A673 (cell line): ENCODE measurements around the gene THBD. TPM values are rescaled to one million over a fixed set of nuclear protein-coding genes. Genes with fewer than 3 reads are reported as not detected.

Experiments
- BruUV-seq: library from RNA; stranded (reverse); fragments of 400-500 nt; replicated peaks from 2 replicates; lab custom pipeline; 2021; lab: Mats Ljungman, UMichigan
- CTCF ChIA-PET: fragments of 300-600 bp; sonication (Branson Sonifier 250); formaldehyde crosslinking; loops from one replicate; lab custom pipeline; 2022; ENCODE audit warnings: antibody characterized with exemption; lab: Charles Lee
- POLR2A ChIA-PET: fragments of 300-600 bp; sonication (Branson Sonifier 250); formaldehyde crosslinking; loops from one replicate; lab custom pipeline; 2022; ENCODE audit warnings: antibody characterized with exemption; ENCODE audit not compliant: low non-redundant PET; lab: Charles Lee
- DNase-seq: peaks from one replicate; pipeline ENCODE4 v3.0.0-alpha.2; 2015; ENCODE audit warnings: low spot score
- H3K27ac ChIP-seq: fragments of 200-600 bp; sonication (generic); 2 replicates; pipeline ENCODE4 v1.5.1; 2016; ENCODE audit warnings: mixed run types, low read depth, mild to moderate bottlenecking, mixed read lengths, antibody characterized with exemption, low read length; ENCODE audit not compliant: poor library complexity, severe bottlenecking
- H3K27me3 ChIP-seq: fragments of 200-600 bp; sonication (generic); replicated peaks from 2 replicates; pipeline ENCODE4 v1.6.1; 2017; ENCODE audit warnings: mixed run types, low read depth, mild to moderate bottlenecking, mixed read lengths, antibody characterized with exemption, low read length; ENCODE audit not compliant: insufficient read depth, poor library complexity
- H3K36me3 ChIP-seq: fragments of 200-600 bp; sonication (generic); 2 replicates; pipeline ENCODE4 v1.6.1; 2016; ENCODE audit warnings: mixed run types, mild to moderate bottlenecking, mixed read lengths, antibody characterized with exemption, low read length; ENCODE audit not compliant: insufficient read depth, poor library complexity, severe bottlenecking
- H3K4me1 ChIP-seq: fragments of 200-600 bp; sonication (generic); 2 replicates; pipeline ENCODE4 v1.6.1; 2017; ENCODE audit warnings: mixed run types, mild to moderate bottlenecking, mixed read lengths, antibody characterized with exemption, low read length; ENCODE audit not compliant: insufficient read depth, poor library complexity, severe bottlenecking
- H3K4me3 ChIP-seq: fragments of 200-600 bp; sonication (generic); 2 replicates; pipeline ENCODE4 v1.5.1; 2016; ENCODE audit warnings: low read depth, mixed run types, mild to moderate bottlenecking, mixed read lengths, low read length; ENCODE audit not compliant: poor library complexity, severe bottlenecking
- H3K9me3 ChIP-seq: fragments of 200-600 bp; sonication (generic); 2 replicates; pipeline ENCODE4 v1.6.1; 2016; ENCODE audit warnings: mixed run types, low read depth, mild to moderate bottlenecking, mixed read lengths, antibody characterized with exemption, low read length; ENCODE audit not compliant: poor library complexity, severe bottlenecking
- EZH2 ChIP-seq: fragments of 200-600 bp; sonication (generic); IDR thresholded peaks from 2 replicates; pipeline ENCODE4 v1.6.1; 2017; ENCODE audit warnings: borderline replicate concordance, low read depth, mild to moderate bottlenecking, mixed read lengths, antibody characterized with exemption, low read length; ENCODE audit not compliant: poor library complexity, severe bottlenecking
- intact Hi-C: fragments of 100-400 bp; cut with micrococcal nuclease; formaldehyde crosslinking; loops from one replicate; pipeline ENCODE4 v1.10.0; 2022; ENCODE audit not compliant: unreplicated experiment
- total RNA-seq: library from RNA; stranded (reverse); gene quantifications from 2 replicates; pipeline ENCODE4 v1.2.3, GENCODE V29; 2021
- TF ChIP-seq, protein P1 (sequence below): fragments of 300-800, 200-600 bp; sonication (generic); conservative IDR thresholded peaks from 2 replicates; pipeline ENCODE4 v1.5.1; 2017; ENCODE audit warnings: low read depth, mild to moderate bottlenecking, antibody characterized with exemption, low read length, moderate library complexity, mixed read lengths

The THBD gene
- total RNA-seq, 1 experiment from 2014 or later = not detected

DNA sequence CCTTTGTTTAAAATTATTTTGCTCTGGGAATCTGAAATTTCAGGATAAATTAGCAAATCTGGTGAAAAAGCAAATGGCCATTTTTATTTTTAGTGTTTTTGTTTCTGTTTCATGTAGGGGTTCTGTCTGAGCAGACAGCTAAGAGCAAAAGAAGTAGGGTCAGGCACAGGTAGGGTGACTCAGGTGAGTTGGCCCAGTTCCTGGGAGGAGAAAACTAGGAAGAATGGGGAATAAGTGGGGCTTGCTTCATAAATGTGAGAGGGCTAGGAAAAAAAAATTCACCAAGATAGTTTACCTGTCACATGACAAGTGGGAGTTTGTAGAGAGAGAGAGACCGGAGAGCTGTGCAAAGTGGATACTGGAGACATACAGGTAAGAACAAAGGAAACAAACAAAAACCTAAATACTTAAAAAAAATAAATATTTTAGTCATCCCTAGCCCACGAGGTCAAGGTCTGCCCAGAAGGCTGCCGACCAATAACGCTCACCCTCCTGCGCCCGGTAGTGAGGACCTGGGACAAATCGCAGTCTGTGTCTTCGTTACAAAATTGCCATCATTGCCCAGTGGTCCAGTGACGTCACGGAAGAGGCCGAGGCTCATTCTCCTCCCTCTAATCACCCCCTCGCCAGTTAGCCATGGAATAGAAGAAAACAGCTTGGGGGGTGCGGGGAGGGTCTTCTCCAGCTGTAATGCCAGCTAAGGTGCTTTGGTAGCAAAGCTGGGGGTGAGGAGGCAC lies 2.3 kb downstream of the THBD start:
- no TSS peak for BruUV-seq
- H3K4me3 ChIP-seq = no peak overlapping the region
- no peaks in the 10 kb centered on the region for H3K4me1 ChIP-seq
- peaks cover 94% of the 10 kb centered on the region for H3K27me3 ChIP-seq
- ChIA-PET CTCF (no interaction called here), POLR2A (no interaction called here)
- no peak overlapping the region for H3K27ac ChIP-seq
- intact Hi-C loops = no loop called here
- no peaks in the 10 kb centered on the region for H3K36me3 ChIP-seq
- TF ChIP-seq EZH2 = no peak
- TF ChIP-seq, protein P1, sequence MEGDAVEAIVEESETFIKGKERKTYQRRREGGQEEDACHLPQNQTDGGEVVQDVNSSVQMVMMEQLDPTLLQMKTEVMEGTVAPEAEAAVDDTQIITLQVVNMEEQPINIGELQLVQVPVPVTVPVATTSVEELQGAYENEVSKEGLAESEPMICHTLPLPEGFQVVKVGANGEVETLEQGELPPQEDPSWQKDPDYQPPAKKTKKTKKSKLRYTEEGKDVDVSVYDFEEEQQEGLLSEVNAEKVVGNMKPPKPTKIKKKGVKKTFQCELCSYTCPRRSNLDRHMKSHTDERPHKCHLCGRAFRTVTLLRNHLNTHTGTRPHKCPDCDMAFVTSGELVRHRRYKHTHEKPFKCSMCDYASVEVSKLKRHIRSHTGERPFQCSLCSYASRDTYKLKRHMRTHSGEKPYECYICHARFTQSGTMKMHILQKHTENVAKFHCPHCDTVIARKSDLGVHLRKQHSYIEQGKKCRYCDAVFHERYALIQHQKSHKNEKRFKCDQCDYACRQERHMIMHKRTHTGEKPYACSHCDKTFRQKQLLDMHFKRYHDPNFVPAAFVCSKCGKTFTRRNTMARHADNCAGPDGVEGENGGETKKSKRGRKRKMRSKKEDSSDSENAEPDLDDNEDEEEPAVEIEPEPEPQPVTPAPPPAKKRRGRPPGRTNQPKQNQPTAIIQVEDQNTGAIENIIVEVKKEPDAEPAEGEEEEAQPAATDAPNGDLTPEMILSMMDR = no peak
- no peak for DNase-seq
- no peaks in the 10 kb centered on the region for H3K9me3 ChIP-seq

DNA sequence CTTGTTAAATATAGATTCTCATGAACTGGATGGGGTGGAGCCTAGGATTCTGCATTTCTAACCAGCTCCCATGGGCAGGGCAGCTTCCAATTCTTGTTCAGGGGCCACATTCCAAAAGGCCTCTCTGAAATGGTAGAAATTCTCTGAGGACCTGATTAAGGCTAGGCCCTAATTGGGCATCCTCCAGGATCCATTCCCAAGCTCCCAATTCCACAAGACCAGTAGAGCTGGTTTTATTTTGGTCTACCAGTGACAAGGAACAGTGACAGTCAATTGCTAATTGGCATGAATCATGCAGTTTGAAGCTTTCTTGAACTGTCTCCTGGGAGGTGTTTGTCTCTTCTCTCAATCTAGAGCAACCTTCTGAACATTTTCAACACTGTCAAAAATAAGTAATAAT lies 3.0 kb downstream of the THBD start:
- DNase-seq = no peak
- intact Hi-C loops = no loop called here
- H3K9me3 ChIP-seq = no peaks in the 10 kb centered on the region
- no TSS peak for BruUV-seq
- H3K4me3 ChIP-seq = no peak overlapping the region
- H3K27me3 ChIP-seq = peaks cover 95% of the 10 kb centered on the region
- no peak overlapping the region for H3K27ac ChIP-seq
- H3K4me1 ChIP-seq = no peaks in the 10 kb centered on the region
- ChIA-PET POLR2A (no interaction called here), CTCF (no interaction called here)
- TF ChIP-seq EZH2 = no peak
- TF ChIP-seq, protein P1 = no peak
- no peaks in the 10 kb centered on the region for H3K36me3 ChIP-seq

DNA sequence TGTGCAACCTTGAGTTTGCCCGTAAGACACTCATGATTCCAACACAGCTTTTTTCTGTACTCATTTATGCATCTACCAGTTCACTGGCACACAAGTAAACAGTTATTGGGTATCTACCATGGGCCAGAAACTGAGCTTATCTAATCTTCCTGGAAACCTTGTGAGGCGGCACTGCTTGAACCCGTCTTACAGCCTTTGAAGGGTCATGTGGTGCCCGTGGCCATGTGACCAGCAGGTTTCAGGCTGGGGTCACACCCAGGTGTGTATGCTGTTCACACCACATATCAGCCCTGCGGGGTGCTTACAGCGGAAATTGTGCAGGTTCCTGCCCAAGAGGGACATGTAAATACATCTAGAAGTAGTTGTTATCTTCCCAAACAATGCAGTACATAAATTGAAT lies 6.1 kb downstream of the THBD start:
- POLR2A ChIA-PET = no interaction called here
- Histone ChIP-seq H3K4me3 (no peak overlapping the region), H3K4me1 (no peaks in the 10 kb centered on the region), H3K9me3 (no peaks in the 10 kb centered on the region), H3K36me3 (no peaks in the 10 kb centered on the region), H3K27me3 (peaks cover 88% of the 10 kb centered on the region), H3K27ac (no peak overlapping the region)
- BruUV-seq = no TSS peak
- intact Hi-C loops = no loop called here
- CTCF ChIA-PET = no interaction called here
- DNase-seq = no peak
- TF ChIP-seq EZH2 = no peak
- TF ChIP-seq, protein P1 = no peak
